Osteocyte (in vitro differentiated cells): ENCODE measurements around the gene HRC. TPM values are rescaled to one million over a fixed set of nuclear protein-coding genes. Genes with fewer than 3 reads are reported as not detected.
"Not testable (repeated sequence)": the region's sequence is repeated elsewhere in the genome, so short reads cannot be mapped to it uniquely, and the experiment has no call there.

Experiments used
- DNase-seq: peaks from one replicate; pipeline ENCODE4 v3.0.0; 2021; ENCODE audit warnings: mixed read lengths; ENCODE audit not compliant: unreplicated experiment; ENCODE audit errors: extremely low spot score
- H3K27ac Mint-ChIP-seq: one replicate; pipeline ENCODE4 v1.8.0; 2021; ENCODE audit warnings: mild to moderate bottlenecking, mixed read lengths; ENCODE audit not compliant: unreplicated experiment
- H3K27me3 Mint-ChIP-seq: one replicate; pipeline ENCODE4 v1.8.0; 2021; ENCODE audit warnings: mixed read lengths; ENCODE audit not compliant: unreplicated experiment
- H3K36me3 Mint-ChIP-seq: one replicate; pipeline ENCODE4 v1.8.0; 2021; ENCODE audit warnings: mixed read lengths; ENCODE audit not compliant: unreplicated experiment
- H3K4me1 Mint-ChIP-seq: one replicate; pipeline ENCODE4 v1.8.0; 2021; ENCODE audit warnings: mixed read lengths; ENCODE audit not compliant: unreplicated experiment
- H3K4me3 Mint-ChIP-seq: one replicate; pipeline ENCODE4 v1.8.0; 2021; ENCODE audit warnings: mild to moderate bottlenecking, moderate library complexity, mixed read lengths; ENCODE audit not compliant: unreplicated experiment
- H3K9me3 Mint-ChIP-seq: one replicate; pipeline ENCODE4 v1.8.0; 2021; ENCODE audit warnings: mixed read lengths; ENCODE audit not compliant: unreplicated experiment
- CTCF ChIP-seq: fragments of 200-600 bp; sonication (generic); IDR thresholded peaks from 2 replicates; pipeline ENCODE4 v1.5.0; 2021; ENCODE audit warnings: antibody characterized with exemption, mild to moderate bottlenecking, moderate library complexity
- total RNA-seq: library from RNA; stranded (reverse); gene quantifications from 2 replicates; pipeline ENCODE4 v1.2.1, GENCODE V29; 2021

HRC gene
- total RNA-seq, 1 donor from 2014 or later = not detected

- peak overlapping the region; percentile 81 for H3K4me3 Mint-ChIP-seq
- H3K27ac Mint-ChIP-seq = peak overlapping the region; percentile 77
- H3K9me3 Mint-ChIP-seq = no peaks in the 10 kb centered on the region
- peak; percentile 99 for DNase-seq
- peak; percentile 9 for TF ChIP-seq CTCF
- H3K27me3 Mint-ChIP-seq = no peaks in the 10 kb centered on the region
- H3K4me1 Mint-ChIP-seq = peaks cover 16% of the 10 kb centered on the region
- no peaks in the 10 kb centered on the region for H3K36me3 Mint-ChIP-seq
Observed at GRCh38 chr19:49127674-49128544, 27.3 kb downstream of the HRC start.

GRCh38 chr19:49127225-49127624 lies 28.0 kb downstream of the HRC start:
- Mint-ChIP-seq H3K4me1 (peaks cover 16% of the 10 kb centered on the region), H3K4me3 (peak overlapping the region; percentile 38)
- not testable (repeated sequence) for DNase-seq, H3K27me3 Mint-ChIP-seq, H3K36me3 Mint-ChIP-seq, H3K9me3 Mint-ChIP-seq, H3K27ac Mint-ChIP-seq

DNA sequence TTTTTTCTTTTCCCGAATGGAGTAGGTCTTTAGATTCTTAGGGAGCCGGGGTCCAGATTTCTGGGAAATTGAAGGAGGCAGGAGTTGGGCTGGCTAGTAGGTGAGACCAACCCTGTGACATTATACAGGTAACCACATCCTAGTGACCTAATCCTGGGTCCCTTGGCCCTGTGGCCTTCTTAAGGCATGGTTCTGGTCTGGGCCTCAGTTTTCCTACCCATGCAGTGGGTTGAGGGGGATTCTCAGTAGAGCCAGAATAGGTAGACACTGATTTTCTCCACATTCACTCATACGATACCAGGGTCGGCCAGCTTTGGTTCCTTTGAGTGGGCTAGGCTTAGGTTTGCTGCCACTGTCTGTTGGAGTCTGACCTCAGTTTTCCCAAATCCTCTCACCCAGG lies 28.6 kb downstream of the HRC start:
- Mint-ChIP-seq H3K27ac (no peak overlapping the region), H3K4me3 (no peak overlapping the region), H3K27me3 (no peaks in the 10 kb centered on the region), H3K36me3 (no peaks in the 10 kb centered on the region), H3K9me3 (no peaks in the 10 kb centered on the region), H3K4me1 (peaks cover 16% of the 10 kb centered on the region)
- no peak for DNase-seq
- TF ChIP-seq CTCF = no peak

GRCh38 chr19:49125025-49125731 lies 30.0 kb downstream of the HRC start:
- H3K9me3 Mint-ChIP-seq = no peaks in the 10 kb centered on the region
- TF ChIP-seq CTCF = no peak
- H3K4me1 Mint-ChIP-seq = peaks cover 21% of the 10 kb centered on the region
- no peak overlapping the region for H3K4me3 Mint-ChIP-seq
- H3K27ac Mint-ChIP-seq = no peak overlapping the region
- no peak for DNase-seq
- no peaks in the 10 kb centered on the region for H3K27me3 Mint-ChIP-seq
- no peaks in the 10 kb centered on the region for H3K36me3 Mint-ChIP-seq

- DNase-seq, H3K9me3 Mint-ChIP-seq, H3K27me3 Mint-ChIP-seq, H3K36me3 Mint-ChIP-seq, H3K27ac Mint-ChIP-seq, H3K4me3 Mint-ChIP-seq: not testable (repeated sequence)
- peaks cover 16% of the 10 kb centered on the region for H3K4me1 Mint-ChIP-seq
Observed at GRCh38 chr19:49123285-49123684, 31.9 kb downstream of the HRC start.

GRCh38 chr19:49121841-49122240 lies 33.4 kb downstream of the HRC start:
- peaks cover 19% of the 10 kb centered on the region for H3K4me1 Mint-ChIP-seq
- not testable (repeated sequence) for H3K27ac Mint-ChIP-seq, DNase-seq, H3K4me3 Mint-ChIP-seq, H3K27me3 Mint-ChIP-seq, H3K9me3 Mint-ChIP-seq, H3K36me3 Mint-ChIP-seq
